ENCODE results near the gene IVD. TPM values are rescaled to one million over a fixed set of nuclear protein-coding genes. Genes with fewer than 3 reads are reported as not detected.

Gene IVD
- polyA plus RNA-seq, 1 of the 3 experiments (the other 2 are of a cell fraction), result 54.2 TPM

- ChIA-PET CTCF (interaction anchor here (1.8 kb wide), 1 partner anchor 12 kb away, joined by 8 read pairs; no protein-coding TSS in a partner anchor), POLR2A (interaction anchor here (0.6 to 1.1 kb wide), 3 partner anchors 108 to 121 kb away, joined by 3 to 5 read pairs (median 4); no protein-coding TSS in a partner anchor)
- Histone ChIP-seq H3K9me2 (no peaks in the 10 kb centered on the region), H2AFZ (ENCODE audit: low read depth) (no peak overlapping the region), H3K36me3 (replicated peaks in 1 of 2; ENCODE audit: control insufficient read depth in 1 of 2, insufficient read depth in 2 of 2, low read length in 1 of 2) (peaks cover 25 to 52% of the 10 kb centered on the region in 2 experiments), H3K27ac (ENCODE audit: low read depth in 2 of 2, low read length in 1 of 2) (no peak overlapping the region), H4K20me1 (ENCODE audit: insufficient read depth) (no peaks in the 10 kb centered on the region), H3K4me1 (ENCODE audit: control insufficient read depth in 1 of 2, insufficient read depth in 2 of 2, low read depth in 1 of 2, low read length in 1 of 2) (peaks cover 9 to 13% of the 10 kb centered on the region in 2 experiments; a peak in 1 of 4 replicates), H3K9me3 (no peaks in the 10 kb centered on the region), H3K4me2 (no peak overlapping the region), H3K9ac (no peak overlapping the region), H3K27me3 (ENCODE audit: insufficient read depth) (no peaks in the 10 kb centered on the region), H3F3A (replicated peaks; ENCODE audit: insufficient read depth) (no peaks in the 10 kb centered on the region), H3K79me2 (ENCODE audit: insufficient read depth) (peaks cover 23% of the 10 kb centered on the region), H3K4me3 (ENCODE audit: low read depth in 2 of 2, low read length in 1 of 2) (no peak overlapping the region)
- 84% methylated on average over 3 of the region's 3 CpGs for WGBS (ENCODE audit: low lambda C conversion rate)
- no peak for DNase-seq
- TF ChIP-seq RCOR1 (IDR thresholded peaks at IDR 0.05; ENCODE audit: low read length), result no peak
- TF ChIP-seq, protein P1, sequence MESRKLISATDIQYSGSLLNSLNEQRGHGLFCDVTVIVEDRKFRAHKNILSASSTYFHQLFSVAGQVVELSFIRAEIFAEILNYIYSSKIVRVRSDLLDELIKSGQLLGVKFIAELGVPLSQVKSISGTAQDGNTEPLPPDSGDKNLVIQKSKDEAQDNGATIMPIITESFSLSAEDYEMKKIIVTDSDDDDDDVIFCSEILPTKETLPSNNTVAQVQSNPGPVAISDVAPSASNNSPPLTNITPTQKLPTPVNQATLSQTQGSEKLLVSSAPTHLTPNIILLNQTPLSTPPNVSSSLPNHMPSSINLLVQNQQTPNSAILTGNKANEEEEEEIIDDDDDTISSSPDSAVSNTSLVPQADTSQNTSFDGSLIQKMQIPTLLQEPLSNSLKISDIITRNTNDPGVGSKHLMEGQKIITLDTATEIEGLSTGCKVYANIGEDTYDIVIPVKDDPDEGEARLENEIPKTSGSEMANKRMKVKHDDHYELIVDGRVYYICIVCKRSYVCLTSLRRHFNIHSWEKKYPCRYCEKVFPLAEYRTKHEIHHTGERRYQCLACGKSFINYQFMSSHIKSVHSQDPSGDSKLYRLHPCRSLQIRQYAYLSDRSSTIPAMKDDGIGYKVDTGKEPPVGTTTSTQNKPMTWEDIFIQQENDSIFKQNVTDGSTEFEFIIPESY (IDR thresholded peaks at IDR 0.05; ENCODE audit: borderline replicate concordance, low read depth), result no peak
- no peak for TF ChIP-seq JUND (IDR thresholded peaks at IDR 0.05)
- TF ChIP-seq PBX3 (IDR thresholded peaks at IDR 0.05), result no peak
- TF ChIP-seq RAD21 (IDR thresholded peaks at IDR 0.05; ENCODE audit: low read length), result no peak
- TF ChIP-seq MEF2A (IDR thresholded peaks at IDR 0.05; ENCODE audit: borderline replicate concordance, low read depth), result no peak
- no peak for TF ChIP-seq YY1 (IDR thresholded peaks at IDR 0.05; ENCODE audit: low read depth)
- no peak for TF ChIP-seq ELF1 (IDR thresholded peaks at IDR 0.05)
- TF ChIP-seq, protein P2, sequence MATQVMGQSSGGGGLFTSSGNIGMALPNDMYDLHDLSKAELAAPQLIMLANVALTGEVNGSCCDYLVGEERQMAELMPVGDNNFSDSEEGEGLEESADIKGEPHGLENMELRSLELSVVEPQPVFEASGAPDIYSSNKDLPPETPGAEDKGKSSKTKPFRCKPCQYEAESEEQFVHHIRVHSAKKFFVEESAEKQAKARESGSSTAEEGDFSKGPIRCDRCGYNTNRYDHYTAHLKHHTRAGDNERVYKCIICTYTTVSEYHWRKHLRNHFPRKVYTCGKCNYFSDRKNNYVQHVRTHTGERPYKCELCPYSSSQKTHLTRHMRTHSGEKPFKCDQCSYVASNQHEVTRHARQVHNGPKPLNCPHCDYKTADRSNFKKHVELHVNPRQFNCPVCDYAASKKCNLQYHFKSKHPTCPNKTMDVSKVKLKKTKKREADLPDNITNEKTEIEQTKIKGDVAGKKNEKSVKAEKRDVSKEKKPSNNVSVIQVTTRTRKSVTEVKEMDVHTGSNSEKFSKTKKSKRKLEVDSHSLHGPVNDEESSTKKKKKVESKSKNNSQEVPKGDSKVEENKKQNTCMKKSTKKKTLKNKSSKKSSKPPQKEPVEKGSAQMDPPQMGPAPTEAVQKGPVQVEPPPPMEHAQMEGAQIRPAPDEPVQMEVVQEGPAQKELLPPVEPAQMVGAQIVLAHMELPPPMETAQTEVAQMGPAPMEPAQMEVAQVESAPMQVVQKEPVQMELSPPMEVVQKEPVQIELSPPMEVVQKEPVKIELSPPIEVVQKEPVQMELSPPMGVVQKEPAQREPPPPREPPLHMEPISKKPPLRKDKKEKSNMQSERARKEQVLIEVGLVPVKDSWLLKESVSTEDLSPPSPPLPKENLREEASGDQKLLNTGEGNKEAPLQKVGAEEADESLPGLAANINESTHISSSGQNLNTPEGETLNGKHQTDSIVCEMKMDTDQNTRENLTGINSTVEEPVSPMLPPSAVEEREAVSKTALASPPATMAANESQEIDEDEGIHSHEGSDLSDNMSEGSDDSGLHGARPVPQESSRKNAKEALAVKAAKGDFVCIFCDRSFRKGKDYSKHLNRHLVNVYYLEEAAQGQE (IDR thresholded peaks at IDR 0.05; ENCODE audit: low read depth, low read length), result no peak
- TF ChIP-seq TAF1 (IDR thresholded peaks at IDR 0.05; ENCODE audit: borderline replicate concordance, low read depth, low read length), result no peak
- TF ChIP-seq, protein P3, sequence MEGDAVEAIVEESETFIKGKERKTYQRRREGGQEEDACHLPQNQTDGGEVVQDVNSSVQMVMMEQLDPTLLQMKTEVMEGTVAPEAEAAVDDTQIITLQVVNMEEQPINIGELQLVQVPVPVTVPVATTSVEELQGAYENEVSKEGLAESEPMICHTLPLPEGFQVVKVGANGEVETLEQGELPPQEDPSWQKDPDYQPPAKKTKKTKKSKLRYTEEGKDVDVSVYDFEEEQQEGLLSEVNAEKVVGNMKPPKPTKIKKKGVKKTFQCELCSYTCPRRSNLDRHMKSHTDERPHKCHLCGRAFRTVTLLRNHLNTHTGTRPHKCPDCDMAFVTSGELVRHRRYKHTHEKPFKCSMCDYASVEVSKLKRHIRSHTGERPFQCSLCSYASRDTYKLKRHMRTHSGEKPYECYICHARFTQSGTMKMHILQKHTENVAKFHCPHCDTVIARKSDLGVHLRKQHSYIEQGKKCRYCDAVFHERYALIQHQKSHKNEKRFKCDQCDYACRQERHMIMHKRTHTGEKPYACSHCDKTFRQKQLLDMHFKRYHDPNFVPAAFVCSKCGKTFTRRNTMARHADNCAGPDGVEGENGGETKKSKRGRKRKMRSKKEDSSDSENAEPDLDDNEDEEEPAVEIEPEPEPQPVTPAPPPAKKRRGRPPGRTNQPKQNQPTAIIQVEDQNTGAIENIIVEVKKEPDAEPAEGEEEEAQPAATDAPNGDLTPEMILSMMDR (IDR thresholded peaks at IDR 0.05), result no peak
- no peak for TF ChIP-seq FOSL2 (IDR thresholded peaks at IDR 0.05; ENCODE audit: borderline replicate concordance, low read depth)
- no peak for TF ChIP-seq TCF12 (IDR thresholded peaks at IDR 0.05)
- TF ChIP-seq, protein P4, sequence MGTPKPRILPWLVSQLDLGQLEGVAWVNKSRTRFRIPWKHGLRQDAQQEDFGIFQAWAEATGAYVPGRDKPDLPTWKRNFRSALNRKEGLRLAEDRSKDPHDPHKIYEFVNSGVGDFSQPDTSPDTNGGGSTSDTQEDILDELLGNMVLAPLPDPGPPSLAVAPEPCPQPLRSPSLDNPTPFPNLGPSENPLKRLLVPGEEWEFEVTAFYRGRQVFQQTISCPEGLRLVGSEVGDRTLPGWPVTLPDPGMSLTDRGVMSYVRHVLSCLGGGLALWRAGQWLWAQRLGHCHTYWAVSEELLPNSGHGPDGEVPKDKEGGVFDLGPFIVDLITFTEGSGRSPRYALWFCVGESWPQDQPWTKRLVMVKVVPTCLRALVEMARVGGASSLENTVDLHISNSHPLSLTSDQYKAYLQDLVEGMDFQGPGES (IDR thresholded peaks at IDR 0.05; ENCODE audit: low read depth, low read length), result no peak
- TF ChIP-seq RXRA (IDR thresholded peaks at IDR 0.05; ENCODE audit: borderline replicate concordance, low read depth), result no peak
- TF ChIP-seq MXI1 (IDR thresholded peaks at IDR 0.05; ENCODE audit: low read depth, low read length), result no peak
- no peak for TF ChIP-seq SMC3 (IDR thresholded peaks at IDR 0.05; ENCODE audit: low read depth, low read length)
These were observed 3.8 kb downstream of the IVD start for GRCh38 chr15:40409366-40409765.

Data from SK-N-SH (cell line).